GM21528 (cell line): ENCODE data around the gene SV2B.

Experiments used
- ATAC-seq: cut with Tn5 transposase; IDR thresholded peaks from one replicate; pipeline ENCODE4 v1.9.1; 2021; ENCODE audit warnings: mild to moderate bottlenecking, moderate library complexity; ENCODE audit not compliant: unreplicated experiment, low FRiP score

Gene SV2B

GRCh38 chr15:91135201-91136130 lies 35.4 kb downstream of the SV2B start:
- ATAC-seq = peak; percentile 78

DNA sequence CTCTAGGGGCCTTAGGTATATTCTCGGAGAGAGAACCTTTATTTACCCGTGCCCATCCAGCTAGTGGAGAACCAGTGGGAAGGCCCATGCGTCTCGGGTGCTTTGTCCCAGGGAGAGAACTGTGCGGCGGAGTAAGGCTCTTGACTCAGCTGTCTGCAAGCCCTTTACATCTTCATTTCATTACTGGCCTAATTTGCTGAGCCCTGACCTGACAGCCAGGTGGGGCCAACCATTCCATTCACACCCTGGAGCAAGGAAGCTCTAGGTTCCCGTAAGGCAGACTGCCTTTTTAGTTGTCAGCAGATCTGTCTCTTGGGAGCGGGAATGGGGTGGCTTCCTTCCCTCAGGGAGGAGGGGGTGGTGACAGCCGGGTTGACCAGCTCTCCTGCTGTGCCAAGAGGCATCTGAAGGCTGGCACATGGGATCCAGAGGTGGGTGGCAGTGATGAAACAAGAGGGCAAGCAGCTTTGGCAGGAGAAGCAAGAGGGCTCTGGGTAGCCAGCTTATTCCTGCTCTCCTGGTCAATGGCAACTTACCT lies 36.4 kb downstream of the SV2B start:
- ATAC-seq = no peak

DNA sequence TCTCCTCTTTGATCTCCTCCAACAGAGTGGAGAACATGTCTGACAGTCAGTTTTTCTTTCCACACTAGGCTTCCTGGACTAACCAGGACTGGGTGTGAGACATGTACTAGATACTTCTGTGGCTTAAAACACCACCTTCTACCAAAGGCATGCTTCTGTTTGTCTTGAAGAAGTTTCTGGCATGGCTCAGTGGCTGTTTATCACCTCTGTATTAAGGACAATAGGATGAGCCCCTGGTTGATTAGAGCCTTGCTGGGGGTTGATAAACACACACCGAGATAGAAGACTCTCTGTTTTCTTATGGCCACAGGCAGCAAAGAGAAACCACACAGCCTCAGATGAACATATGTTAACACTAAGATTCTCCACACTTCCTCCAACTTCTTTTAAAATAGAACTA lies 40.5 kb downstream of the SV2B start:
- no peak for ATAC-seq

DNA sequence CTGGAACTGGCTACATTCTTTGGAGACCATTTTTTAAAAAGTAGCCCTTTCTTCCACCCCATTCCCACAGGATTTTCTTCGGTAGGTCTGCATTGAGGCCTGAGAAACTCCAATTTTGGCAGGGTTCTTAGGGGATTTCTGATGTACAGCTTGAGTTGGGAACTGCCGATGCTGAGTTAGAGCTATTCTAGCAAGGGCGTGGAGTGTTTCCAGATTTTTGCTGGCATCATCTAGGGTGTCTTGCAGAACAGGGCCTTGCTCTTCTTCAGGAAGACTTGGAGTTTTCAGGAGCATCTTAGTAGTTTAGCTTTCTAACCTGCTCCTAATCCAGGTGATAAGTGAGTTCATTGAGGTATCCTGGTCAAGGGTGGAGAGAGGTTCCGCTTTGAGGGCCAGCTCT lies 41.0 kb downstream of the SV2B start:
- ATAC-seq = no peak

DNA sequence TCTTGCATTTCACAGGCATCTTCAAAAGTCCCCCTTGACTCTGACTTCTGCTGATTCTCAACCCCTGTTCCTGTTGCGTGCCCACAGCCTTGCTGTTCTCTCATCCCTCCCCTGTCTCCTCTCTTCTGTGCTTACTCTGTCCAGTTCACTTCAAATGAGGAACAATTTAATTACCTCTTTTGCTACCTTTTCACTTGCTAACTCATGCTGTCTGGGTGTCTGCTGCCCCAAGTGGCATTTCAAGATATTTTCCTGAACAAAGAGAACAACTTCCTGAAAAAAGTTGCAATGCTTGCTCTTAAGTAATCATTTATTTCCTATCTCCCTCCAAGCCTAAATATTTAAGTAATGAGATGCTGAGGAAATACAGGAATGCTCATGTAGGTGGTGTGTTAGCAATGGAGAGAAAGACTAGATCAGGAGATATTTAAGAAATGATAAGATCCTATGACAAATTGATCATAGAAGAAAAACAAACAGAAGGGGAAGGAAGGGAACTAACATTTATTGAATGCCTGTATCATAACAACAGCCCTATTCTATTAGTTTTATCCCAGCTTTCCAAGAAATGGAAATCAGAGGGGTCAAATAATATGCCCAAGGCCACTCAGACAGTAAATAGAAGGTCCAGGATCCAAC lies 42.2 kb downstream of the SV2B start:
- no peak for ATAC-seq

DNA sequence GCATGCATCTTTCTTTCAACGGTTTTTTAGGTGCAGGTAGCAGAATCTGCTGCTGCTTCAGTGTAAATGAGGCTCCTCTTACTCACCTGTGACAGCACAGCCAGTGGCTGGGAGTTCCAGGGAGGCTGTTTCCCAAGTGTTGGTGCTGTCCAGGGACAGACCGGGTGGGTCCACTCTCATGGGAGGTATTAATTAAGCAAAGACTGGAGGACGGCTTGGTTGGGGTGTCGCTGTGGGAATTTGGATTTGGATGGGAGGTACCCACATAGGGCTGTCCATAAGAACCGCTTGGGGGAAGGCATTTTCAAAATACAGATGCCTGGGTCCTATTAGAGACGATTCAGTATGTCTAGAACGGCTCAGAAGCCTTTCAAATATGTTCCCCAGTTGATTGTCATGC lies 42.9 kb downstream of the SV2B start:
- no peak for ATAC-seq

GRCh38 chr15:91146728-91147127 lies 46.7 kb downstream of the SV2B start:
- ATAC-seq = no peak

DNA sequence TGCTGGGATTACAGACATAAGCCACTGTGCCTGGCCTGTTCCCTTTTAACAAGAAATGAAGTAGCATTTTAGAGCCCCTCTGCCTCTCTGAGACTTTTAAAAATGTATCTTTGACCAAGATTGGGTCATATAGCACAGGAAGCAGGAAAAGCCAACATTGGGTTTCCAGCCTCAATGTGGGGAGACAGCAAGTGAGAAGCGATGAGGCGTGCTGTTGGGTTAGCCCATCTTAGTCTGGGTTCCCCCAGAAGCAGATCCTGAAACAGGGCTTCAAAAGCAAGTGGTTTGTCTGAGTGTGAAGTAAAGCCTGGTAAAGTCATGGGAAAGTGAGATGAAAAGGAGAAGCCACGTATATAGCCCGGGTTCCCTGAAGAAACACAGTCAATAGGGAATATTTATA lies 48.2 kb downstream of the SV2B start:
- ATAC-seq = no peak

GRCh38 chr15:91150502-91151160 lies 50.6 kb downstream of the SV2B start:
- ATAC-seq = no peak

- ATAC-seq = no peak
These were observed 51.9 kb downstream of the SV2B start for GRCh38 chr15:91151781-91152563.

DNA sequence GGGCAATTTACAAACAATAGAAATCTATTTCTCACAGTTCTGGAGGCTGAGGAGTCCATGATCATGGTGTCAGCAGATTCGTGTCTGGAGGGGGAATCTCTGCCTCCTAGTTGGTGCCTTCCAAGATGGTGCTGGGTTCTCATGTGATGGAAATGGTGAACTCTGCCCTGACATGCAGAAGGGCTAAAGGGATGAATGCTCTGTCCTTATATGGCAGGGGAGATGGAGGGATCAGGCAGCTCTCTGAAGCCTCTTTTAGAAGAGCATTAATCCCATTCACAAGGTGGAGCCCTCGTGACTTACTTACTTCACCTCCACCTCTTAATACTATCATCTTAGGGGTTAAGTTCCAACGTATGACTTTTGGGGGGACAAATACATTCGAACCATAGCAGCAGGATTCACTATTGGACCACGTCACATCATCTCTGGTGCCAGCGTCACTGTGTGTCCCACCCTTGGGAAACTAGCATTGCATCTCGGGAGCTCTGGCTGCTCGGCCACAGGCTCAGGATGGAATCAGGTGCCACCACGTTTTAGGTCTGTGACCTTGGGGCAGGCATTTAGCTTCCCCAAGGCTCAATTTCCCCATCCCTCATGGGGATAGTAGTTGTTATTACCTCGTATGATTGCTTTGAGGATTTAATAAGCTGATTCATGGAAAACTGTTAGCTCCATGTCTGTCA lies 53.0 kb downstream of the SV2B start:
- ATAC-seq = no peak

- ATAC-seq = no peak
These were observed 53.9 kb downstream of the SV2B start for GRCh38 chr15:91153954-91154353.

GRCh38 chr15:91156175-91156726 lies 56.2 kb downstream of the SV2B start:
- ATAC-seq = no peak

- no peak for ATAC-seq
These were observed 58.6 kb downstream of the SV2B start for GRCh38 chr15:91158415-91159394.

DNA sequence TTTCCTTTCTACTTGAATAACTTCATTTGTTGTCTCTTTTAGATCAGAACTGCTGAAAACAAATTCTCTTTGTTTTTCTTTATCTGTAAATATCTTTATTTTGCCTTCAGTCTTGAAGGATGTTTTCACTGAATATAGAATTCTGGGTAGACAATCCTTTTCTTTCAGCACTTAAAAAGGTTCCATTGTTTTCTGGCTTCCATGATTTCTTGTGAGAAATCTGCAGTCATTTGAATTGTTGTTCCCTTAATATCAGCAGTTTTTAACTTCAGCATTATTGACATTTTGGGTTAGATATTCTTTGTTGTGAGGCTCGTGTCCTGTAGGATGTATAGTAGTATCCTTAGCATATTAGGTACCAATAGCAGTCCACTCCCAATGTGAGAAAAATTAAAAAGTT lies 65.8 kb downstream of the SV2B start:
- no peak for ATAC-seq

- no peak for ATAC-seq
These were observed 68.4 kb downstream of the SV2B start for GRCh38 chr15:91168457-91168856.

DNA sequence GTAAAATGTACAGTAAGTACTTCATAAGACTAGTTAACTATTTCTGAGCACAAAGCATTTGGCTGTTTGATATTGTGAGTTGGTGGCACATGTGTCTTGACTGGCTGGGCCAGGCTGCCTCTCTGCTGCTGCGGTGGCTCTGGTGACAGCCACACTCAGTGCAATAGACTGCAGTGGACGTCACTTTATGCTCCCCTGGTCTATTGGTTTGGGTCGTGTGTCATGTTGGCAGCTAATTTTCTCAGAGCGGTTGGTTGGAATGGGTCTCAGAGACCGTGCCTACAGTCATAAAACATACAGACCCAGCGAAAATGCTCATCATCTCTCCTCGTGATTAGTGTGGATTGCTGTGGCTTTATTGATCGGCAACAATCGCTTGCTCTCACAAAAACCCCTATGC lies 71.3 kb downstream of the SV2B start:
- ATAC-seq = no peak

- ATAC-seq = no peak
These were observed 82.0 kb downstream of the SV2B start for GRCh38 chr15:91182101-91182500.
